ENCODE measurements around the gene PPP1R1A. TPM values are rescaled to one million over a fixed set of nuclear protein-coding genes. Genes with fewer than 3 reads are reported as not detected.

The PPP1R1A gene
- total RNA-seq, 1 experiment from 2014 or later: not detected

DNA sequence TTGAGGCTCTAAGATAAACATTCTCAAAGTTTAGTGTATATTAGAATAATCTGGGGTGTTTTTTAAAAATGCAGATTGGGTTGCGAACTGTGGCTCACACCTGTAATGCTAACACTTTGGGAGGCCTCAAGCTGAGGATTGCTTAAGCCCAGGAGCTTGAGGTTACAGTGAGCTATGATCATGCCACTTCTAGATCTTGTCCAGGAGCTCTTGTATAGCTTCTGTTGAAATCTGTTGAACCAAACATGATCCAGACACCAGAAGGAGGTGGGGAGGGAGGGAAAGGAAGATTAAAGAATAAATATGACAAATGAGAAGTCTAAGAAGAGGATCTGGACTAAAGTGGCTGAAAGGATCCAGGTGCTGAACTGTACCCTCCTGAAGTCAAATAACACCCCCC lies 24.7 kb downstream of the PPP1R1A start:
- TF ChIP-seq, protein P1, sequence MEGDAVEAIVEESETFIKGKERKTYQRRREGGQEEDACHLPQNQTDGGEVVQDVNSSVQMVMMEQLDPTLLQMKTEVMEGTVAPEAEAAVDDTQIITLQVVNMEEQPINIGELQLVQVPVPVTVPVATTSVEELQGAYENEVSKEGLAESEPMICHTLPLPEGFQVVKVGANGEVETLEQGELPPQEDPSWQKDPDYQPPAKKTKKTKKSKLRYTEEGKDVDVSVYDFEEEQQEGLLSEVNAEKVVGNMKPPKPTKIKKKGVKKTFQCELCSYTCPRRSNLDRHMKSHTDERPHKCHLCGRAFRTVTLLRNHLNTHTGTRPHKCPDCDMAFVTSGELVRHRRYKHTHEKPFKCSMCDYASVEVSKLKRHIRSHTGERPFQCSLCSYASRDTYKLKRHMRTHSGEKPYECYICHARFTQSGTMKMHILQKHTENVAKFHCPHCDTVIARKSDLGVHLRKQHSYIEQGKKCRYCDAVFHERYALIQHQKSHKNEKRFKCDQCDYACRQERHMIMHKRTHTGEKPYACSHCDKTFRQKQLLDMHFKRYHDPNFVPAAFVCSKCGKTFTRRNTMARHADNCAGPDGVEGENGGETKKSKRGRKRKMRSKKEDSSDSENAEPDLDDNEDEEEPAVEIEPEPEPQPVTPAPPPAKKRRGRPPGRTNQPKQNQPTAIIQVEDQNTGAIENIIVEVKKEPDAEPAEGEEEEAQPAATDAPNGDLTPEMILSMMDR (conservative IDR thresholded peaks at IDR 0.05; ENCODE audit: low read depth, low read length): no peak
- no peak for TF ChIP-seq EZH2phosphoT487 (IDR thresholded peaks at IDR 0.05; ENCODE audit: borderline replicate concordance, low read length)
- no peak for TF ChIP-seq EZH2 (IDR thresholded peaks at IDR 0.05; ENCODE audit: low read length, unreplicated experiment)
- no peaks in the 10 kb centered on the region for H3K9me3 ChIP-seq (ENCODE audit: low read length)
- no peaks in the 10 kb centered on the region for H3F3A ChIP-seq (ENCODE audit: low read length, unreplicated experiment)
- no peak for ATAC-seq
- no peaks in the 10 kb centered on the region for H3K36me3 ChIP-seq (ENCODE audit: low read depth, low read length)
- CTCF ChIA-PET: no interaction called here
- H3K4me1 ChIP-seq (ENCODE audit: insufficient read depth, low read length): no peaks in the 10 kb centered on the region
- no peak overlapping the region for H2AFZ ChIP-seq (ENCODE audit: low read length)
- H4K20me1 ChIP-seq (ENCODE audit: low read length): no peaks in the 10 kb centered on the region
- POLR2A ChIA-PET (ENCODE audit: unreplicated experiment): no interaction called here
- no peaks in the 10 kb centered on the region for H3K79me2 ChIP-seq (ENCODE audit: low read length)
- H3K9me2 ChIP-seq (replicated peaks; ENCODE audit: low read length): no peaks in the 10 kb centered on the region
- intact Hi-C loops (cut with micrococcal nuclease): no loop called here
- H3K4me2 ChIP-seq (ENCODE audit: low read length): no peak overlapping the region
- peaks cover 71% of the 10 kb centered on the region for H3K27me3 ChIP-seq (ENCODE audit: low read length)
- DNase-seq: no peak
- no peak overlapping the region for H3K9ac ChIP-seq (ENCODE audit: low read length)
- no peak overlapping the region for H3K27ac ChIP-seq (ENCODE audit: low read length)
- BruUV-seq (replicated peaks): no TSS peak
- no peak overlapping the region for H3K4me3 ChIP-seq (ENCODE audit: low read length)

DNA sequence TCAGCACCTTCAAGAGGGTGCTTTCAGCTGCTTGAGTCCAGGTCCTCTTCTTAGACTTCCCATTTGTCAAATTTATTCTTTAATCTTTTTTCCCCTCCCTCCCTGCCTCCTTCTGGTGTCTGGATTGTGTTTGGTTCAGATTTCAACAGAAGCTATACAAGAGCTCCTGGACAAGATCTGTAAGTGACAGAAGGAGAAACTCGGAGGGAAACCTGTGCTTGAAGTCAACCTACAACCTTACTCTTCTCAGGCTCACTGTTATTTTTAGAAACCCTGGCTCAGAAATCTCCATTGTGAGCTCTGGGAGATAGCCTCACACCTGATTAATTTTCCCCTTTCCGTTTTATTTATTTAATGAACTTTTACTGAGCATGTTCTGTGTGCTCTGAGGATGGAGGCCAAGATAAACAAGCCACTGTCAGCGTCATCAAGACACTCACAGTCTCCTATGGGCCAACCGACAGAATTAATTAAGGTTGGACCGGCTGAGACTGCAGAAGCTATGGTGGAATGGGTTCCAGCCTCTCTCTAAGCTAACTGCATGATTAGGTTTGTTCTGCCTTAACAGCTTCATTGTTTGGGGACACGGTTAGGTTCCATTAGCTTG lies 25.6 kb downstream of the PPP1R1A start:
- no peaks in the 10 kb centered on the region for H3K9me2 ChIP-seq (replicated peaks; ENCODE audit: low read length)
- no peak for ATAC-seq
- H3K4me2 ChIP-seq (ENCODE audit: low read length): no peak overlapping the region
- H3F3A ChIP-seq (ENCODE audit: low read length, unreplicated experiment): no peaks in the 10 kb centered on the region
- no peaks in the 10 kb centered on the region for H3K9me3 ChIP-seq (ENCODE audit: low read length)
- no peak overlapping the region for H3K9ac ChIP-seq (ENCODE audit: low read length)
- intact Hi-C loops (cut with micrococcal nuclease): no loop called here
- no peak overlapping the region for H3K27ac ChIP-seq (ENCODE audit: low read length)
- H3K4me3 ChIP-seq (ENCODE audit: low read length): no peak overlapping the region
- no peaks in the 10 kb centered on the region for H3K79me2 ChIP-seq (ENCODE audit: low read length)
- no peak overlapping the region for H2AFZ ChIP-seq (ENCODE audit: low read length)
- no TSS peak for BruUV-seq (replicated peaks)
- H3K36me3 ChIP-seq (ENCODE audit: low read depth, low read length): no peaks in the 10 kb centered on the region
- ChIA-PET POLR2A (ENCODE audit: unreplicated experiment) (no interaction called here), CTCF (no interaction called here)
- H3K27me3 ChIP-seq (ENCODE audit: low read length): peaks cover 71% of the 10 kb centered on the region
- no peak for DNase-seq
- no peaks in the 10 kb centered on the region for H4K20me1 ChIP-seq (ENCODE audit: low read length)
- TF ChIP-seq EZH2 (IDR thresholded peaks at IDR 0.05; ENCODE audit: low read length, unreplicated experiment): no peak
- TF ChIP-seq EZH2phosphoT487 (IDR thresholded peaks at IDR 0.05; ENCODE audit: borderline replicate concordance, low read length): no peak
- TF ChIP-seq, protein P1 (conservative IDR thresholded peaks at IDR 0.05; ENCODE audit: low read depth, low read length): no peak
- no peaks in the 10 kb centered on the region for H3K4me1 ChIP-seq (ENCODE audit: insufficient read depth, low read length)

DNA sequence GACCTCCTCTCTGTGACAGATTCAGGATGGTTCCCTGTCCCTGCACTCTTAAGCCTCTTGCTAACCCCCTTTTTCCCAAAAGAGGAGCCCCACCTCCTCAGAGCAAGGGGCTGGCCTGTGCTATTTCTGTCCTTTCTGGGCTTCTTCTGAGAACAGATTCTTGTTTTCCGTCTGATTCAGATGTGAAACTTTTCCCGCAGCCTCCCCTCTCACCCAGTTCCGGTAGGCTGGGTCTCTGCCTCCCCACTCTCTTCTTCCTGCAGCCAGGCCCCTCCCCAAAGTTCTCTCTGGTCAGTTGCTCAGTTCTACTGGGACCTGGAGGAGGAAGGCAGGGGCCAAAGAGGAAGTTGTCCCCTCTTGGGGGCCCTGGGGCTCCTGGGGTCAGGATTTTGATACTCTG lies 27.3 kb downstream of the PPP1R1A start:
- intact Hi-C loops (cut with micrococcal nuclease): no loop called here
- Histone ChIP-seq H3K4me3 (ENCODE audit: low read length) (no peak overlapping the region), H3K9me2 (replicated peaks; ENCODE audit: low read length) (no peaks in the 10 kb centered on the region), H3K4me1 (ENCODE audit: insufficient read depth, low read length) (no peaks in the 10 kb centered on the region), H3K79me2 (ENCODE audit: low read length) (no peaks in the 10 kb centered on the region), H3K27ac (ENCODE audit: low read length) (no peak overlapping the region), H3K27me3 (ENCODE audit: low read length) (peaks cover 73% of the 10 kb centered on the region), H3F3A (ENCODE audit: low read length, unreplicated experiment) (no peaks in the 10 kb centered on the region), H3K36me3 (ENCODE audit: low read depth, low read length) (no peaks in the 10 kb centered on the region), H3K9me3 (ENCODE audit: low read length) (no peaks in the 10 kb centered on the region), H2AFZ (ENCODE audit: low read length) (no peak overlapping the region), H4K20me1 (ENCODE audit: low read length) (no peaks in the 10 kb centered on the region), H3K4me2 (ENCODE audit: low read length) (no peak overlapping the region), H3K9ac (ENCODE audit: low read length) (no peak overlapping the region)
- no TSS peak for BruUV-seq (replicated peaks)
- no peak for DNase-seq
- TF ChIP-seq EZH2phosphoT487 (IDR thresholded peaks at IDR 0.05; ENCODE audit: borderline replicate concordance, low read length) (no peak), EZH2 (IDR thresholded peaks at IDR 0.05; ENCODE audit: low read length, unreplicated experiment) (no peak)
- TF ChIP-seq, protein P1 (conservative IDR thresholded peaks at IDR 0.05; ENCODE audit: low read depth, low read length): no peak
- ChIA-PET POLR2A (ENCODE audit: unreplicated experiment) (no interaction called here), CTCF (no interaction called here)
- ATAC-seq: no peak
